GM18870 (cell line): ENCODE results near the gene LCNL1.

Source experiments
- ATAC-seq: cut with Tn5 transposase; IDR thresholded peaks from one replicate; pipeline ENCODE4 v1.9.1; 2021; ENCODE audit warnings: moderate library complexity; ENCODE audit not compliant: unreplicated experiment

The LCNL1 gene

DNA sequence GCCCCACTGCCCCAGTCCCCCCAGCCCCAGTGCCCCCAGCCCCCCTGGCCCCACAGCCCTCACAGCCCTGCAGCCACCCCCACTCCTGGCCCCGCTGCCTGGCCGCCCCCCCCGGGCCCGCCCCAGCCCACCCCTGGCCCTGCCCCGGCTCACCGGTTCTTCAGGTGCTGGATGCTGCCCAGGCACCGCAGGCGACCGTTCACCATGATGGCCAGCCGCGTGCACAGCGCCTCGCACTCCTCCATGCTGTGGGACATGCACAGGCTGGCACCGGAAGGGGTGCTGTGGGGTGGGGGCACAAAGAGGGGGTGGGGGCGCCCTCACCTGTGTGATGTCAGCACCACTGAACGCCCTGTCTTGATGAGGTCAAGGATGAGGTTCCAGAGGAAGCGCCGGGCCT lies 26.4 kb downstream of the LCNL1 start:
- ATAC-seq, result no peak

DNA sequence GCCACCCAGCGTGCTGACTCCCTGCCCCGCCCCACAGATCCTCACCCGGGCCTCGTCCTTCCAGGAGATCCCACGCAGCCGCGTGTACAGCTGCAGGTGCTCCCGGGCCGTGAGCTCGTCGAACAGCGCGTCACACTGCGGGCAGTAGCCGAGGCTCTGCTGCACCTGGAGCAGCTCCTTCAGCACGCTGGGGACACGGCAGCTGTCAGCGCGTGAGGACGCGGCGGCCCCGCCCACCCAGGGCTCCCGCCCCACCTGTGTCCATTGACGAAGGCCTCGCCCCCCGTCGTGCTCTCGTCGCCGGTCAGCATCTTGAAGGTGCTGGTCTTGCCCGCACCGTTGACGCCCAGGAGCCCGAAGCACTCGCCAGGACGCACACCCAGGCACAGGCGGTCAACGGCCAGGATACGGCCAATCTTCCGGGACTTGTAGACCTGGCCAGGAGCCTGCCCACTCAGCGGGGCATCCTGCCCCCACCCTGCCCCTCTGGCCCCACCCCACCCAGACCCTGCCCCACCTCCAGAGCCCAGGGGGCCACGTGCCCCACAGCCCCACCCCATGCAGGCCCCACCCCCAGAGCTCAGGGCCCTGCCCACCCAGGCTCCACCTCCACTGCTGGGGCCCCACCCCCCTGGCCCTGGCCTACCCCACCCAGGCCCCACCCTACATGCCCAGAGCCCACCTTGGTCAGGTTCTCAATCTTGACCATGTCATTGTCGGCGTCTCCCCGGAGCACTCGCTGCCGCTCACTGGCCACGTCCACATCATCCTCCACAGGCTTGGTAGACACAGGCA lies 27.3 kb downstream of the LCNL1 start:
- ATAC-seq, result no peak

DNA sequence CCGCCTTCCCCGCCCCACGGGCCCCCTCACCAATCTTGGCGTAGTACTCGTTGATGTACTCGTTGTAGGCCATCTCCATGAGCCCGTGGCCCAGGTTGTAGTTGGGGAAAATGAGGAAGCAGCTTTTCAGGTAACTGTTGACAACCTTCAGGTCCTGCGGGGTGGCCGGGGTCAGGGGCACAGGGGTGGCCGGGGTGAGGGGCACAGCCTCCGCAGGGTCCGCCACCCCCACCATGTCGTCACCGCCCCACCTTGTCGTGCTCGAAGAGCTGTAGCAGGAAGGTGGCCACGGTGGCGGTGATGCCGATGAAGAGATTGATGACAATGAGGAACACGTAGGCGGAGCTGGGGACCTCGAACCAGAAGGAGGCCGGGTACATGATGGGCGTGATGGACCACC lies 28.4 kb downstream of the LCNL1 start:
- no peak for ATAC-seq

DNA sequence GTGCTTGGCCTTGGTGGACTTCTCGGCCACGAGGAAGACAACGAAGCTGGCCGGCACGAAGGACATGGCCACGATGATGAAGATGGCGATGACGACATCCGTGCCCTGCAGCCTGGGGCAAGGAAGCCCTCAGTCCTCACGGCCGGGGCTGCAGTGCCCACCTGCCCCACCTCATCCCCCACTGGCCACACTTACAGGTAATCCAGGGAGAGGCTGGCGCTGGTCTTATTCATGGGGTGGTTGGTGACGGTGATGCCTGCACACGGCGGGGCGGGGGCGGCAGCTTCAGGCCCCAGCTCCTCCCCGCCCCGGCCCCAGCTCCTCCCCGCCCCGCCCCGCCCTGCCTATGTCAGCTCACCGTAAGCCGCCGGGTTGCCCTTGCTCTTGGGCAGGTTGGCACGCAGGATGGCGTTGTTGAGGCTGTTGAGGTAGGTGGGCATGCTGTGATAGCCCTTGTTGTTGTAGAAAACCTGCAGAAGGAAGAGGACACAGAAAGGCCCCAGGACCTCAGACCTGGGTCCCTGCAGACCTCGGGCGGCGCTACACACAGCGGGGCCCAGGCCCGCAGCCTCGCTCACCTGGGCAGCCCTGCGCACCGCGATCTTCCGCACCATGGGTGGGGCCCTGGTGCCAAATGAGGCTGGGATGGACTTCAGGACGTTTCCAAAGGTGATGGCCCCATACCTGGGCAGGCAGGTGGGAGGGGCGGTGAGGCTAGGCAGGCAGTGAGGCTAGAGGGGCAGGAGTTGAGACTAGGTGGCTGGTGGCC lies 29.3 kb downstream of the LCNL1 start:
- no peak for ATAC-seq

DNA sequence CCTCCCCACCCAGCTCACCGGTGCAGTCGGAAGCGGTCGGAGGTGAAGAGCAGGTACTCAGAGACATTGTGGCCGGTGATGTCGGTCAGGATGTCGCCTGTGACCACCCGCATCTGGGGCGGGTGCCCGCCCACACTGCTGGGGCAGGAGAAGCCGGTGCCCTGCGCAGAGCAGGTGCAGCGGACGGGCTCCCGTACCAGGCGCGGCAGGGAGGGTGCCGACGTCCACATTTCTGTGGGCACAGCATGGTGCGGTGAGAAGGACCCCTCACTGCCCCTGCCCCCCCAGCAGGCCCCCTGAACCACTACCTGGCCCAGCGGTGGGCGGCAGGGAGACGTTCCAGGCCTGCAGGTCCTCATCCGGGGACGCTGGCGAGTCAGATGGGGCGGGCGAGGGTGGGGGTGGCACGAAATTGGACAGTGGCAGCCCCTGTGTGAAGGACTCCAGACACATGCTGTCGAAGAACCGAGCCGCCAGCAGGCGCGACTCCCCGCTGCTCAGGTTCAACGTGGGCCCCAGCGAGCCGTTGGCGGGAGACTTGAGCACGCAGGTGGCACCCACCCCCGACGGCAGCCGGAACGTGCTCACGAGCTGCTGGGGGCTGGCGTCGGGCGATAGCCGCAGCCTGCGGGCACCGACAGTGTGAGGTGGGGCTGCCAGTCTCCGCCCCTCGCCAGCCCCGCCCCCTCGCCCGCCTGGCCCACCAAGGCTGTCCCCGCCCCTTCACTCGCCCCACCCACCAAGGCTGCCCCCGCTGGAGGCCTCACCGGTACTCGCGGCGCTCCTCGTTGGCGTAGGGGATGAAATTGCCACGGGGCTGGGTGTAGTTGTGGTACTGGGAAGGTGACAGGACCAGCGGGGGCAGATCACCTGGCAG lies 30.1 kb downstream of the LCNL1 start:
- no peak for ATAC-seq

DNA sequence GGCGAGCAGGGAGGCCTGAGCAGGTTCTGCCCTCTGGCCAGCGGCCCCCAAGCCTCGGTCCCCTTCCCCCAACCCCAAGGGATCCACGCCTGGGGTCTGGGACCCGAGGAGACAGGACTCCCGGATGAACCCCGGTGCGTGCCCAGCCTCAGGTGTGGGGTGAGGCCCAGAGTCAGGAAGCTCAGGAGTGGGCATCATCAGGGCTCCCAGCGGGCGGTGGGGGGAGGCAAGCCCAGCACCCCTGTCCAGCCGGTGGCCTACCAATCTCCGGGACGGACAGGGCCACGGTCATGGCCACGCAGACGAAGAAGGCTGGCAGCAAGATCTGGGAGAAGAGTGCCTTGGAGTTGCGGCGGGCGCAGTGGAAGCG lies 30.8 kb downstream of the LCNL1 start:
- no peak for ATAC-seq

DNA sequence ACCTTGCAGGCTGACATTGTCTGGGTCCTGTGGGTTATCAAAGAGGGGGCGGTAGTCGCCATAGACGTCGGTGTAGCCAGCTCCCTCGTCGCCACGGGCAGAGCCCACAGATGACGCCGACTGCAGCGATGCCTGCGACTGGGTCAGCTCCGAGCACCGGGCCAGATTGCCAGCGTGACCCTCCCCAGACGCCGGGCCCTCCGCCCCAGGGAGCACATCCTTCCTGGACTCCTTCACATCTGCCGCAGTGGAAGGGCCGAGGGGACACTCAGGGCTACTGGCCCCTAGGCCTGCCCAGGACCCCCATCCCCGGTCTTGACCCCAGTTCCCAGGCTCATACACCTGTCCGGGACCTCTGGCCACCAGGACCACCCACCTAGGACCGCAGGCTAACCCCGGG lies 31.4 kb downstream of the LCNL1 start:
- no peak for ATAC-seq

DNA sequence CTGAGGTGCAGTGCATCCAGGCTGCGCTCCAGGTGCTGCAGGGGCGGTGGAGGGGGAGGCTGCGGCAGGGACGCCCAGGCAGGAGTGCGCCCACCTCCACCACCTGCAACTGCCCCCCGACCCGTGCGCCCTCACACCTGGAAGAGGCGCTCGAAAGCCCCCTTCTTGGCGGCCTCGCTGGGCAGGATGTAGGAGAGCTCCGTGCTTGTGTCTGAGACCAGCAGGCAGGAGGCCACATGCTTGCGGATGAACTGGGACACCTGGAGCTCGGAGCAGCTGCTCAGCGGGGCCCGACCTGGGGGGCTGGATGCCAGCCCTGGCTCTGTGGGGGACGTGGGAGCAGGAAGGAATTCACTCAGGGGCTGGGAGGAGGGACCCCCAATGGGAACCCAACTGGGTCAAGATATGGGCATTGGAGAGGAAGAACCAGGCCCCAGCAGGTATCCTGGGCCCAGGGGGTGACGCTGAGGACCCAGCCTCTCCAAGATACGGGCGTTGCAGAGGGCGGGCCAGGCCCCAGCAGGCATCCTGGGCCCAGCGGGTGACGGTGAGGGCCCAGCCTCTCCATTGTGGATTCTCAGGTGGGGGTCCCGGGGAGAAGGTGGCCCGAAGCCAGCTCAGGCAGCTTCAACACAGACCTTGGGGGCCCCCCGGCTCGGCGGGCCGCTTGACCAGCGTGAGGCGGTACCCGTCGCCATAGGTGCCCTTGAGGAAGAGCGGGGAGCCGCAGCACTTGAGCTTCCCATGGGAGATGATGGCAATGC lies 32.2 kb downstream of the LCNL1 start:
- no peak for ATAC-seq

DNA sequence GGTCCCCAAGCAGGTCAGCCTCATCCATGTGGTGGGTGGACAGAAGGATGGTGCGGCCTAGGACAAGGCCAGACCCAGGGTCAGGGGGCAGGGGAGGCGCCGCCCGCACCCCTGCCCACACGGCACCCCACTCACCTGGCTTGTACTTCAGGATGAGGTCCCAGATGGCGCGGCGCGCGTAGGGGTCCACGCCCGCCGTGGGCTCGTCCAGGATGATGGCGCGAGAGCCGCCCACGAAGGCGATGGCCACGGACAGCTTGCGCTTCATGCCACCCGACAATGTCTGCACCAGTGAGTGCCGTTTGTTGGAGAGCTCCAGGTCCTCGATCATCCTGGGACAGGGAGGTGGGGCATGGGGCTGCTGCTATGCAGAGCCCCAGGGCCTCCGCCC lies 32.7 kb downstream of the LCNL1 start:
- no peak for ATAC-seq

DNA sequence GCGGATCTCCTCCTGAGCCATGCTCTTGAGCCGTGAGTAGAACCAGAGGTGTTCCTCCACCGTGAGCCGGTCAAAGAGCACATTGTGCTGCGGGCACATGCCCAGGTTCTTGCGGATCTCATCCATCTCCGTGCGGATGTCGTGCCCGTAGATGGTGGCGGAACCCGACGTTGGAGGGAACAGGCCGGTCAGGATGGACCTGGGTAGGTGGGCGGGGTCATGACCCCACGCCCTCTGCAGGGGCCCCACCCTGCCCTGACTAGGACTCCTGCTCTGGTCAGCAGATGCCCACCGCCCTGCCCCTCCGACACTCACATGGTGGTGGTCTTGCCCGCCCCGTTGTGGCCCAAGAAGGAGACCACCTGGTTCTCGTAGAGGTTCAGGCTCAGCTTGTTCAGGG lies 33.2 kb downstream of the LCNL1 start:
- ATAC-seq, result no peak

DNA sequence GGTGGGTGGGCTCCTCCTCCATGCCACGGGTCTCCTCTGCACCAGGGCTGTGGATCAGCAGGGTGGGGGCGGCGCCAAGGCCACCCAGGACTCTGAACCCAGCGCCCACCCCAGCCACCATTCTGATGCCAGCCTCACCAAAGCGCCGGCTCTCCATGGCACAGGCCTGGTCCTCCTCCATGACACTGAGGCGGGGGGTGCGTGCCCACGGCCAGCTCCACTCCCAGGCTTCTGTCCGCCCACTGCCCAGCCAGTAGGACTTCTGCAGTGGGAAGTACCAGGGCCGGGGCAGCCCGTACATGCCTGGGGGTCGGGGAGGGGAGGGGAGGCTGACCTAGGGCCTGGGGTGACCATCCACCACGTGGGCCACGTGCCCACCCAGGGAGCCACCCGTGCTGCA lies 33.6 kb downstream of the LCNL1 start:
- ATAC-seq, result no peak

DNA sequence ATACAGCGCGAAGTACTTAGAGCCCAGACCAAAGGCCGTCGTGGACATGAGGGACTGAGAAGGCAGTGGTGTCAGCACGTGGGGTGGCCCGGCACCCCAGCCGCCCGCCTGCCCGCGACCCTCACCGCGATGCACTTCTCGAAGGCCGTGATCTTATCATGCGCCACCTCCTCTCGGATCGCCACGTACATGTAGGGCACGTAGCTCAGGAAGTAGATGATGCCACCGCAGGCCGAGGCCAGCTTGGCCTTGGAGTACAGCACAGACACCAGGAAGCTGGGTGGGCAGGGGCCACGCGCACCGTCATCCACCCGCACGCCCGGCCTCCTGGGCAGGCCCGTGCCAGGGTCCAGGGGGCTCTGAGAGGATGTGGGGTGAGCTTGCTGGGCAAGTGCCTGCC lies 34.3 kb downstream of the LCNL1 start:
- no peak for ATAC-seq

DNA sequence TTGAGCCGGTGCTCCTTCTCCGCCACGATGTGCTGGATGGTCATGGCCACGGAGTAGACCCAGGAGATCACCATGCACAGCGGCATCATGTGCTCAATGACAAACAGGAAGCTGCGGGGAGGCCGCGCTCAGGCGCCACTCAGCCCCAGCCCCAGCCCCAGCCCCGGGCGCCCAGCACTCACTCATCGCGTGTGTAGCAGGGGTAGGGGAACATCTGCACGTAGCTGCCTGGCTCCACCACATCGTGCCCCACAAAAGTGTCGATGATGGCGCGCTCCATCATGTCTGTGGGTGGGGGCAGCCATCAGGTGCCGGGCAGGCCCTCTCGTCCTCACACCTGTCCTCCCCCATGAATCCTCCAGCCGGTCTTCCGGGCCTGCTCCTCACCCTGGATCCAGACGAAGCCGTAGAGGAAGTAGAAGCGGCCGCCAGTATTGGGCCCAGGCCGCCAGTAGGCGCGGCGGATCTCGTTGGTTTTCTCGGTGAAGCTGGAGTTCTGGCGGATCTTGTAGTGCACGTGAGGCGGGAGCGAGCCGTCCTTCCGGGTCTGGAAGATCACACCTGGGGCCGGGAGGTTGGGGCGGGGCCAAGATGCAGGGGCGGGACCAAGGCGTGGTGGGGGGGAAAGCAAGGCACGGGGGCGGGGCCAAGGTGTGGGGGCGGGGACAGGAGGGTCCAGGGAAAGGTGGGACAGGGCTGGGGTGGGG lies 35.2 kb downstream of the LCNL1 start:
- ATAC-seq, result no peak

DNA sequence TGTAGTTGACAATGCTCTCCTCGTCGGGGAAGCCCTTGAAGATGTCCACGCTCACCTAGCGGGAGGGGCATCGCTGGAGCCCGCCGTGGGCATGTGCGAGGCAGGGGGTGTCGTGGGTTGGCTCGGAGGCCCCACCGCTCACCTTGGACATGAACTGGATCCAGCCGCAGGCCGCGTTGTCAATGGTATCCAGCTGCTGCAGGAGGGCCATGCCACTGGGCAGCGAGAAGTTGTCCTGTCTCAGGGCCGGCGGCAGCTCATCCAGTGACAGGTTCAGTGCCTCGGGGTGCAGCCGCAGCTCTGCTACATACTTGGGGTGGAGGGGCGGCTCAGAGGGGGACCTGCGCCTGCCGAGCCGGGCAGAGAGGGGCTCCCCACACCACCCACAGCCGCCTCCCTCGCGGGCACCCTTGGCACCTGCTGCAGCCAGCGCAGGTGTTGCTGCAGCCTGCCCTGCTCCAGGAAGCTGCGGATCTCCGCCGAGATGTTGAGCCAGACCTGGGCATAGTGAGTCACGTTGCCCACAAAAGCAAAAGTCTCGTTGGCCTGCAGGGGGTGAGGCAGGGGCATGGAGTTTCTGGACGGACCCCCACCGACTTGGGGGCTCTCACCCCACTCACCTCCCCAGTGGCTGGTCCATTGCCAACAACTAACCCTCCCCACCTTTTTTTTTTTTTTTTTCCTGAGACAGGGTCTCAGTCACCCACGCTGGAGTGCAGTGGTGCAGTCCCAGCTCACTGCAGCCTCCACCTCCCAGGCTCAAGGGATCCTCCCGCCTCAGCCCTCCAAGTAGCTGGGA lies 36.2 kb downstream of the LCNL1 start:
- no peak for ATAC-seq

DNA sequence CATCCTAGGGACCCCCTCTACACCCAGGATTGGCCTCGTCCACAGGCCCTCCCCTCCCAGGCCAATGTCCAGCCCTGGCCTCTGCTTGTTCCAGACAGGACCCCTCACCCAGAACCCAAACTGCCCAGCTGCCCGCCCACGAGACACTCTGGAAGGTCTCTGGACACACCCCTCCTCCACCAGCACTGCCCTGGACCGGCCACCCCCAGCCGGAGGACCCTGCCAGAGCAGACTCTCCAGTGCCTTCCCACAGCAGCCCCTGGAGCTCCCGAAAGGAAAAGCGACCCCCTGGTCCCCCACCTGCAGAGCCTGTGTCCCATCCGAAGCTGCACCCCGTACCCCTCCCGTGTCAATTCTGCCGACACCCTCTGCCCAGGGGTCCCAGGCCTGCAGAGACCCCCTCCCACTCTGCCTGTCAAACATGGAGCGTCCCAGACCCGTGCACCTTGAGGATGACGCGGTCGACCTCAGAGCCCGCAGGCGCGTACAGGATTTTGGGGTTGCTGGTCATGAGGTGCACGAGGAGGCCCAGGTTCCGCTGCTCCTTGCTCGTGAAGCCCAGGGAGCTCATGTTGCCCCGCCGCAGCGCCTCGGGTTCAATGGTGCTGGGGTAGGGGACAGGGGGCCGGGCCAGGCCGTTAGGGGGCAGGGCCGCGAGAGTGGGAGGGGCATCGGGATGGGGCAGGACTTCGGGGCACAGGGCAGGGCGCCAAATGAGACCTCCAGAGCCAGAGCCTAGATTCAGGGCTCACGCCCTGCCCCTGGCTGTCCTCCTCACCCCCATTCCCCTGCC lies 37.3 kb downstream of the LCNL1 start:
- no peak for ATAC-seq

DNA sequence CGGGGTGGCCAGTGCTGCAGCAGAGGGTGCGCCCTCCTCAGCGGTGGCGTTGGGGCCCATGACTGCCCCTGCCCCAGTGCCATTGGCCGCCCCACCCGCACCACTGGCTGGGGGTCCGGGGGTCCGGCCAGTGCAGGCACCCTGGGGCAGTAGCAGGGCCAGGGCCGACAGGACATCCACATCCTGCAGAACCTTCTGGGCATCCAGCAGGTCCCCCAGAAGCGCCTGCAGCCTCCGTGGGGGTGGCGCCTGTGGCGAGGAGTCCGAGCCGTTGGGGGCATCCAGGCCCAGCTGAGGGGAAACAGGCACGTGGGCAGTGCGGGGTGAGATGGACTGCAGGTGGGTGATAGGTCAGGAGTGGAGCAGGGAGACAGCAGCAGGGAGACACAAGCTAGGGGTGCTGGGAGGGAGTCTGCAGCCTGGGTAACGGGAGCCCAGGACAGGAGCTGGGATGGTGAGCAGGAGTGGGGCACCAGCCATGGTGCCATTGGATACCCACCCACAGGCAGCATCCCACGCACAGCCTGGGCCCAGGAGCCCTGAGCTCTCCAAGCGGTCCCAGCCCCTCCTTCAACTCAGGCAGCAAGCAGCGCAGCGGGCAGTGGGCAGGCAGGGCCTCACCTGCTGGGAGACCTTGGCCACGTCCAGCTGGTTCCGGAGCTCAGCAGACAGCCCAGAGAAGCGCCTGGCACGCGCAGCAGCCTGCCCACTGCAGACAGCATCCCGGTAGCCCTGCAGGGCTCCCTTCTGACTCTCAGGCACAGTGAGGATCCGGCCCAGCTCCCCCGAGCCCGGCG lies 38.2 kb downstream of the LCNL1 start:
- no peak for ATAC-seq

DNA sequence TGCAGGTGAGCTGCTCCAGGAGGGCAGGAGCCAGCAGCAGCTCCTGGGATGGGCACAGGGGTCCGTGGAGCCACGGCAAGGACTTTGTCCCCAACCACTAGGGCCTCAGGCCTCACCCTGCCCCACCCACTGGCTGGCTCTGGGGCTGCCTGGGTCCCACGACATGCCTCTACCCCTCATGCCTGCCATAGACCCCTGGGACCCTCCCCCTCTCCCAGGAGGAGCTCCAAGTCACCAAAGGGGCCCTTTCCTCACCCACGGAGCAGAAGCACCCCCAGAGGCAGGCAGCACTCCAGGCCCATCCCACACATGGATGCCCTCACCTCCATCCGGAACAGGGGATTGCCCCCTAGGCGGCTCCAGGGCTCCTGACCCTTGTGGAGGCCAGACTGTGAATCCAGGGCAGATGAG lies 38.8 kb downstream of the LCNL1 start:
- no peak for ATAC-seq
